Measurements from ENCODE around the gene ACP3.
"Not testable (repeated sequence)": the region's sequence is repeated elsewhere in the genome, so short reads cannot be mapped to it uniquely, and the experiment has no call there.

The ACP3 gene, protein sequence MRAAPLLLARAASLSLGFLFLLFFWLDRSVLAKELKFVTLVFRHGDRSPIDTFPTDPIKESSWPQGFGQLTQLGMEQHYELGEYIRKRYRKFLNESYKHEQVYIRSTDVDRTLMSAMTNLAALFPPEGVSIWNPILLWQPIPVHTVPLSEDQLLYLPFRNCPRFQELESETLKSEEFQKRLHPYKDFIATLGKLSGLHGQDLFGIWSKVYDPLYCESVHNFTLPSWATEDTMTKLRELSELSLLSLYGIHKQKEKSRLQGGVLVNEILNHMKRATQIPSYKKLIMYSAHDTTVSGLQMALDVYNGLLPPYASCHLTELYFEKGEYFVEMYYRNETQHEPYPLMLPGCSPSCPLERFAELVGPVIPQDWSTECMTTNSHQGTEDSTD

DNA sequence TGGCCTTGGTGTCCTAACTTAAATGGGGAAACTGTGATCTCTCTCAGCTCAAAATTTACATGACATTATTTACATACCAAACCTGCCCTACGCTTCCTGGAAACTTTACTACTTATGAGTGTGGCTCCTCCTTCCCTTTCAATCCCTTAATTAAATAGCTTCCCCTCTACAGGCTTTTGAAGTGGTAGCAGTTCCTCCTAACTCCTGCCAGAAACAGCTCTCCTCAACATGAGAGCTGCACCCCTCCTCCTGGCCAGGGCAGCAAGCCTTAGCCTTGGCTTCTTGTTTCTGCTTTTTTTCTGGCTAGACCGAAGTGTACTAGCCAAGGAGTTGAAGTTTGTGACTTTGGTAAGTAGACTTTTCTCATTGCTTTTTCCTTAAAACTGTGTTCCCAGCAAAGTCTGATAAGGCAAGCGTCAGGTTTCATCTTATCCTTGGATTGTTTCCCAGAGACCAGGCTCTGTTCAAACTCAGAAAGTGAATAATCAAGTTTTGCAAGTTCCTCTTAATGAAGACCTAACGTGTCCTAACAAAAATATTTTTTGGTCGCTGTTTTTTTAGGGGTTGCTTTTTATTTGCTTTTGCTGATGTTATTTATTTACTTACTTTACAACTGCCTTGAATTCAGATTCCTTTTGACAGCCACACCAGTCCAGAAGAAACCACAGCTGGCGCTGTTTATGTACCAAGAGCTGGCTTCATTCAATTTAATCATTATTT, at the start of gene ACP3:
Gene ACP3 (plus strand): TSS at position 179 of the 720 bp plus-strand sequence. CDS start 50 bp downstream, at position 229.
- DNase-seq (ENCODE audit: low read depth in 2 of 2), result no peak

DNA sequence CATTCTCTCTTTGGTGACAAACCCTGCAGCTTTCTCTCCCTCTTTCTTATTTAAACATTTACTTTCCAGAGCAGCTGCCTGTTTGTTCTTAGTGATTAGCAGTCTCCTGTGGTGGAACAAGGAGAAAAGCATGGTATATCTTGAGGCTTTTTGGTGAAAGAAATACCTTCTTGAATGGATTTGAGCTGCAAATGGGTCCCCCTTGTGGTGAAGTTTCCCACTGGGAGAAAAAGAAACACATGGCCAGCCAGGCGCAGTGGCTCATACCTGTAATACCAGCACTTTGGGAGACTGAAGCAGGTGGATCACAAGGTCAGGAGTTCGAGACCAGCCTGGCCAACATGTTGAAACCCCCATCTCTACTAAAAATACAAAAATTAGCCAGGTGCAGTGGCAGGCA, 48.3 kb upstream of the ACP3 start:
- no peak for DNase-seq (ENCODE audit: low read depth in 2 of 2)

DNA sequence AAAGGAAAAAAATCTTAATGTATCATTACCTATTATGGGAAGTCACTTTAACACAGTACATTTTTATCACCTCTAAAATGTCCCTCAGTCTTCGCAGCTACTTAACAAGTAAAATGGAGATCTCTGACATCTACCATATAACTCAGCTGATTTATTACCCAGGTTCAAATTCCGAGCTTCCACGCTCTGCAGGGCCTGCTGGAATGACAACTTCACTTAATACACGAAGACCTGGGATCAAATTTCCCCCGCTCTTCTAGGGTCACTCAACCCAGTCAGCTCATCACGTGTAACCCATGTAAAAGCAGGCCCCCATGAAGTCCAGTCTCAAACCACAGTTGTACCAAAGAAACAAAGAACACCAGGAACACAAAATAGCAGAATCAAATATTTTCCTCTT, 44.2 kb upstream of the ACP3 start:
- DNase-seq (ENCODE audit: low read depth in 2 of 2), result no peak

DNA sequence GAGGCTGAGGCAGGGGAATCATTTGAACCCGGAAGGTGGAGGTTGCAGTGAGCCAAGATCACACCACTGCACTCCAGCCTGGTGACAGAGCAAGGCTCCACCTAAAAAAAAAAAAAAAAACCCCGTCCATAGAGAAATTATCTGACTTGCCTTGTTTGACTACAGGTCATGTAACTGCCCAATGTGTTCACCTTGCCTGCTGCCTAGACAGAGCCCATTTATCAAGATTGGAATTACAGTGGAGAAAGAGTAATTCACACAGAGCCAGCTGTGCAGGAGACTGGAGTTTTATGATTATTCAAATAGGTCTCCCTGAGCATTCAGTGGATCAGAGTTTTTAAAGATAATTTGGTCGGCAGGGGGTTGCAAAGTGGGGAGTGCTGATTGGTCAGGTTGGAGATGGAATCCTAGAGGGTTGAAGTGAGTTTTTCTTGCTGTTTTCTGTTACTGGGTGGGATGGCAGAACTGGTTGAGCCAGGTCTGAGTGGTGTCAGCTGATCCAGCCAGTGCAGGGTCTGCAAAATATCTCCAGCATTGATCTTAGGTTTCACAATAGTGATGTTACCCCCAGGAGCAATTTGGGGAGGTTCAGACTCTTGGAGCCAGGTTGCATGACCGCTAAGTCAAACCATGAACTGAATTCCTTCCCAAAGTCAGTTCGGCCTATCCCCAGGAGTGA, 40.8 kb upstream of the ACP3 start:
- no peak for DNase-seq (ENCODE audit: low read depth in 2 of 2)

DNA sequence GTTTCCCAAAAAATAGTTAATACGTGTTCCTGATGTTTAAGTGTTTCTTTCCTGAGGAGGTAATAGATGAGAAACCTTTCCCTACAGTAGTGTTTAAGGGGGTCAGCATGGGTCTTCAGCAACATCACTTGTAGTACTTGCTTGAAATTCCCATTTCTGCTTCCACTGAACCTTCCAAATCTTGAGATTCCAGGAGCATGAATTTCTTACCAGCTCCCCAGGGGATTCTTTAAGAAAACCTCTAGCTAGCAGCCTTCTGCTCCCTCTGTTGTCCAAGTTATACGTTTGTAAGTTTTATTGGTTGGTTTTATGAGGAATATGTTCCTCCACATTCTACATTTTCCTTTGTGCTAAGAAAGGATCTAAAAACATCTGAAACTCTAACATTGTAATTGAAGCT, 38.2 kb upstream of the ACP3 start:
- no peak for DNase-seq (ENCODE audit: low read depth in 2 of 2)

GRCh38 chr3:132283440-132283839, 33.8 kb upstream of the ACP3 start:
- no peak for DNase-seq (ENCODE audit: low read depth in 2 of 2)

DNA sequence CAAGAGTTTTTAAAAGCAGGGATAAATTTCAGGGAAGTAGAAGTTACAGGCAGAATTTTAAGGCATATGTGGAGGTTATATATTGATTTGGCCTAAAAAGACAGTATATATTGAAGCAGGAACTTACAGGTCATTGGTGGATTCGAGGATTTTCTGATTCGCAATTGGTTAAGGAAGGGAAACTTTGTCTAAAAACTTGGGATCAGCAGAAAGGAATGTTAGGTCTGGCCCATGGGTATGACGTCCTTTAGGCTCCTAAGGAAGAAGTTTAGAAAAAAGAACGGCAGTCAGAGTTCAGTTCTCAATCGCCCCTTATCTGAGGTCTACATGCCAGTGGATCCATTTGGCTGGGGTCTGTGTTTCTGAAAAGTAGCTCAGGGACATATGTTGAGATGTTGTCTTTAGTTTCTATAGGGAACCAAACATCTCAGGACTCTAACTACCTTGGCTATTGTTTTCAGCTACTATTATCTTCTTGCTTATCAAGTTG, 33.2 kb upstream of the ACP3 start:
- DNase-seq (ENCODE audit: low read depth in 2 of 2), result no peak

DNA sequence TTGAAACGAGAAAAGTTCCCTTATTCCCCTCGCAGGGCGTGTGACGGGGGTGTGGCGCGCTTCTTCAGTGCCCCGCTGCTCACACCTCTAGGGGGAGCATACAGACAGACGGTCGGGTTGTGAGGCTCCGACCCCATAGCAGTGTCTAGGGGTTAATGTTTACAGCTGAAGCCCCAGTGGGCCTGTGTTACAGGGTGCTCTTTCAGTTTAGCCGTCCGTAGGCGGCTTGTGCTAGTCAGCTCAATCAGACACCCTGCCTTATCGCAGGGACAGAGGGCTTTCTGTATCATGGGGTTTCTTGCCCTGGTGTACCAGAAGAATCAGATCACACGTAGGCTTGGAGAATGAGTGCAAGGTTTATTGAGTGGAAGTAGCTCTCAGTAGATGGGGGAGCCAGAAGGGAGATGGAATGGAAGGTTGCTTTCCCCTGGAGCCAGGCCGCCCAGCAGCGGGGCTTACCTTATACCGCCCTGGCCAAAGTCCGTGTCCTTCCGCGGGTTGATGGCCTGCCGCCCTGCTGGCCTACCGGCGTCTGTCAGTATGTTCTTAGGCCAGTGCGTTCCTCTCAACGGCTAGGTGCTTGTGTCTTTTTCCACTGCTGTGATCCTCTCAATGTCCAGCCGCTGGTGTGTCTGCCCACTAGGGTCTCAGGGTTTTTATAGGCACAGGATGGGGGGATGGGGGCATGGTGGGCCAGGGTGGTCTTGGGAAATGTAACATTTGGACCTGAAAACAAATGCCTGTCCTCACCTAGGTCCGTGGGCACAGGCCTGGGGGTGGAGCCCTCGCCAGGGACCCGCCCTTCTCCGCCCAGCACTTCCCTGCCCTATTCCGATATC, 32.2 kb upstream of the ACP3 start:
- DNase-seq (ENCODE audit: low read depth in 2 of 2), result no peak

GRCh38 chr3:132285620-132285945, 31.6 kb upstream of the ACP3 start:
- DNase-seq (ENCODE audit: low read depth in 2 of 2), result no peak

DNA sequence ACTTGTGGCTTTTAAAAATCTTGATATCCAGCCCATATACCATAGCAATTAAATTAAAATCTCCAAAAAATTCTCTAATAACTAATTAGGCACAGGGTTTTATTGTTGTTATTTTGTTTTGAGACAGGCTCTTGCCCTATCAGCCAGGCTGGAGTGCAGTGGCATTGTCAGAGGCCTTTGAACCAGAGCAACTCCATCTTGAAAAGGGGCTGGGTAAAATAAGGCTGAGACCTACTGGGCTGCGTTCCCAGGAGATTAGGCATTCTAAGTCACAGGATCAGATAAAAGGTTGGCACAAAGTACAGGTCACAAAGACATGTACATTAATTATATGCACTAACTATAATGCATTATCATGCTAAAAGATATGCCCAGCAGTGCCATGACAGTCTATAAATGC, 31.2 kb upstream of the ACP3 start:
- no peak for DNase-seq (ENCODE audit: low read depth in 2 of 2)

DNA sequence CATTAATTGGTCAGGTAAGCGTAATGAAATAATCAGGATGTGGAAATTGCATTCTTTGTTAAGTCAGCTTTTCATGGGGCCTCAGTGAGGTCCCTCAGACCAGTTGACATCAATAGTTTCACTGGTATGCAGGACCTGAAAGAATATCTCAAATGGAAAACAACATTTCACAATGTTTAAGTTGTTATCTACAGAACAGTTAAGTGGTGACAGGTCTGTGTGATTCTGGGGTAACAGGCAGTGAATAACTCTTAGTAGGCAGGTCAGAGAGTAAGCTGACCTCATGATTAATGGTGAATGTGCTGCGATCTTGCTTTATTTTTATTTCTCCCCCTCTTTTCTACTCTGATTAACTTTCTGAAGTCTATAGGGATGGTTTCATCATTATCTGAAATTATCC, 28.9 kb upstream of the ACP3 start:
- no peak for DNase-seq (ENCODE audit: low read depth in 2 of 2)

GRCh38 chr3:132289316-132289715, 27.9 kb upstream of the ACP3 start:
- DNase-seq (ENCODE audit: low read depth in 2 of 2), result no peak

DNA sequence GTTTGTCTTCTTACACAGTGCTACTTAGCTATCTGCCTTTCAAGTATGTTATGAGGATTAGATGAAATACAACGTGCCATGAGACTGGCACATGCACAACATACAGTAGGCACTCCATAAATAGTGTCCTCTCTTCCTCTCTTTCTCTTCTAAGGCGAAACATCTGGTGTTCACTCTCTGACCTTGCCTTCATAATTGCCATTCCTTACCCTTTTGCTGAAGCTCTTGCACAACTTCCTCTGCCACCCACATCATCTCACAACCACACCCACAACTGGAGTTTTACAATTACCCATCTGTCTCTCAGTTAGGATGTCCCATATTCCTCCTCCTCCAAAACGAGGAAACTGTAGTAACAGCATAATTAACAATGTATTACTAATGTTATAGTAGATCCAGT, 26.4 kb upstream of the ACP3 start:
- no peak for DNase-seq (ENCODE audit: low read depth in 2 of 2)

DNA sequence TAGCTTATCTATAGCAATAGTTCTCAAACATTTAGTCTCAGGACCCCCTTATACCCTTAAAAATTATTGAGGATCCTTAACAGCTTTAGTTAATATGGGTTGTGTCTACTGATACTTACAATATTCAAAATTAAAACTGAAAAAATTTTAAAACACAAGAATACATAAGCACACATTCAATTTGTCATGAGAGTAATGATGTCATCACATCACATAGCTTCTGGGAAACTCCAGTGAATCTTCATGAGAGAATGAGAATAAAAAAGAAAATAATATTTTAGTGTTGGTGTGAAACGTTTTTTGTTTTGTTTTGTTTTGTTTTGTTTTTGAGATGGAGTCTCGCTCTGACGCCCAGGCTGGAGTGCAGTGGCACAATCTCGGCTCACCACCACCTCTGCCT, 25.2 kb upstream of the ACP3 start:
- no peak for DNase-seq (ENCODE audit: low read depth in 2 of 2)

- no peak for DNase-seq (ENCODE audit: low read depth in 2 of 2)
These were observed 24.0 kb upstream of the ACP3 start for GRCh38 chr3:132293251-132293650.

DNA sequence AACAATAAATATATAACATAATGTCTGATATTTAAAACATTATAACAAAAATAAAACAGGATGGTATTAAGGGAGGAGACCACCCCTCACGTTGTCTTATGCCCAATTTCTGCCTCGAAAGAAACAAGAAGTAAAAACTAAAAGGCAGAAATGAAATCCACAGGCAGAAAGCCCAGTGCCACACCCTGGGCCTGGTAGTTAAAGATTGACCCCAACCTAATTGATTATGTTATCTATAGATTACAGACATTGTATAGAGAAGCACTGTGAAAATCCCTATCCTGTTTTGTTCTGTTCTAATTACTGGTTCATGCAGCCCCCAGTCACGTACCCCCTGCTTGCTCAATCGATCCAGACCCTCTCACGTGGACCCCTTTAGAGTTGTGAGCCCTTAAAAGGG, 22.3 kb upstream of the ACP3 start:
- DNase-seq (ENCODE audit: low read depth in 2 of 2), result no peak

DNA sequence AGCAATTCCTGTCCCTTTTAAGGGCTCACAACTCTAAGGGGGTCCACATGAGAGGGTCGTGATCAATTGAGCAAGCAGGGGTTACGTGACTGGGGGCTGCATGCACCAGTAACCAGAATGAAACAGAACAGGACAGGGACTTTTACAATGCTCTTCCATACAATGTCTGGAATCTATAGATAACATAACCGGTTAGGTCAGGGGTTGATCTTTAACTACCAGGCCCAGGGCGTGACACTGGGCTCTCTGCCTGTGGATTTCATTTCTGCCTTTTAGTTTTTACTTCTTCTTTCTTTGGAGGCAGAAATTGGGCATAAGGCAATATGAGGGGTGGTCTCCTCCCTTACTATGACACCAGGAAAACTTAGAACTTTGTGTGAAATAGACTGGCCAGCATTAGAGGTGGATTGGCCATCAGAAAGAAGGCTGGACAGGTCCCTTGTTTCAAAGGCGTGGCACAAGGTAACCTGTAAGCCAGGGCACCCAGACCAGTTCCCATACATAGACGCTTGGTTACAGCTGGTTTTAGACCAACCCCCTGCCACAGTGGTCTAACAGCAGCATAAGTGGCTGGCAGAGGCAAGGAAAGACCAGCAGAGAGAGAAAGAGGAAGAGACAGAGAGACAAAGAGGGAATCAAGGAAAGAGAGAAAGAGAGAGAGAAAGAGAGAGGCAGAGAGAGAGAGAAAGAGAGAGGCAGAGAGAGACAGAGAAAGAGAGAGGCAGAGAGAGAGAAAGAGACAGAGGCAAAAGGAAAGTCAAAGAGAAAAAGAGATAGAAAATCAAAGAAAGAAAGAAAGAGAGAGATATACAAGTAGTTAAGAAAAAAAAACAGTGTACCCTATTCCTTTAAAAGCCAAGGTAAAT, 13.6 kb upstream of the ACP3 start:
- DNase-seq (ENCODE audit: low read depth in 2 of 2), result not testable (repeated sequence)

DNA sequence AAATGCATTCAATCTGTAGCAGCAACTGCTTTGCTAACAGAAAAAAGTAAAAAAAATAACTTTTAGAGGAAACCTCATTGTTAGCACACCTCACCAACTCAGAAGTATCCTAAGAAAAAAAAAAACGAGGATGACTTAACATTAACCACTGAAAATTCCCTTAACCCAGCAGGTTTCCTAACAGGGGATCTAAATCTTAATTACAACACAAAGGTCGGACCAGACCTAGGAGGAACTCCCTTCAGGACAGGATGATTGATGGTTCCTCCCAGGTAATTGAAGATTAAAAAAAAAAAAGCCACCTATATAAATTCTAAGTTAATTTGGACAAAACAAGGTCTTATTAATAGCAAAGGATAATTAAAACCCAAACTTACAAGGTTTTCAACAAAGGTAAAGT, 12.9 kb upstream of the ACP3 start:
- not testable (repeated sequence) for DNase-seq (ENCODE audit: low read depth in 2 of 2)

GRCh38 chr3:132310057-132310456, 7.2 kb upstream of the ACP3 start:
- DNase-seq (ENCODE audit: low read depth in 2 of 2), result not testable (repeated sequence)

- DNase-seq (ENCODE audit: low read depth in 2 of 2), result no peak
These were observed 5.9 kb upstream of the ACP3 start for GRCh38 chr3:132311316-132311715.

DNA sequence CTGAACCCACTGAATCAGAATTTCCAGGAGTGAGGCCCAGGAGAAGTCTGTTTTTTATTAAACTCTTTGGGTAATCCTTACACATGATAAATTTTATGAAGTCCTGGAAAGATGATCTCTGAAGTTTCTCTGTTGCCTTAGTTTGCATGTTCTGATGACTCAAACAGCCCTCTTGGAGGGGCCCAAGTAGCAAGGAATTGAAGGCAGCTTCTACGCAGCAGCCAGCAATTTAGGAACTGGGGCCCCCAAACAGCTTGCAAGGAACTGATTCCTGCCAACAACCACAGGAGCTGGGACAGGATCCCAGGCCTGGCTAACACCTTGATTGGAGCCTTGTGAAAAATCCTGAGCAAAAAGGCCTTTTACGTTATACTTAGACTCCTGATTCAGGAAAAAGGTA, 5.4 kb upstream of the ACP3 start:
- no peak for DNase-seq (ENCODE audit: low read depth in 2 of 2)

Data from stimulated activated CD8-positive, alpha-beta memory T cell treated with anti-CD3 and anti-CD28 coated beads, Interleukin-7, amount 100 ng/mL, for 4 hours (primary cell).